HG03060 (cell line): ENCODE results near the gene C16orf96.
"Not testable (repeated sequence)": the region's sequence is repeated elsewhere in the genome, so short reads cannot be mapped to it uniquely, and the experiment has no call there.

Source experiments
- ATAC-seq: cut with Tn5 transposase; IDR thresholded peaks from one replicate; pipeline ENCODE4 v1.9.1; 2021; ENCODE audit warnings: low read depth, moderate number of reproducible peaks; ENCODE audit not compliant: unreplicated experiment

C16orf96 gene

GRCh38 chr16:4557973-4558372 is 1.8 kb downstream of the C16orf96 start:
- no peak for ATAC-seq

GRCh38 chr16:4561596-4561995 is 5.5 kb downstream of the C16orf96 start:
- no peak for ATAC-seq

- ATAC-seq, result no peak
Observed at GRCh38 chr16:4564661-4565267, 8.6 kb downstream of the C16orf96 start.

GRCh38 chr16:4566144-4566543 is 10.0 kb downstream of the C16orf96 start:
- no peak for ATAC-seq

GRCh38 chr16:4570086-4570485 is 13.9 kb downstream of the C16orf96 start:
- ATAC-seq, result no peak

- no peak for ATAC-seq
Observed at GRCh38 chr16:4570688-4571321, 14.7 kb downstream of the C16orf96 start.

GRCh38 chr16:4572715-4573114 is 16.6 kb downstream of the C16orf96 start:
- ATAC-seq, result no peak

- ATAC-seq, result not testable (repeated sequence)
Observed at GRCh38 chr16:4573926-4574325, 17.8 kb downstream of the C16orf96 start.

GRCh38 chr16:4574919-4575705 is 19.0 kb downstream of the C16orf96 start:
- no peak for ATAC-seq

- ATAC-seq, result no peak
Observed at GRCh38 chr16:4576008-4576407, 19.9 kb downstream of the C16orf96 start.

GRCh38 chr16:4578961-4579530 is 22.9 kb downstream of the C16orf96 start:
- ATAC-seq, result no peak

- ATAC-seq, result no peak
Observed at GRCh38 chr16:4580250-4580649, 24.1 kb downstream of the C16orf96 start.

GRCh38 chr16:4583906-4584305 is 27.8 kb downstream of the C16orf96 start:
- ATAC-seq, result no peak

- no peak for ATAC-seq
Observed at GRCh38 chr16:4586291-4586690, 30.2 kb downstream of the C16orf96 start.

GRCh38 chr16:4588386-4588785 is 32.2 kb downstream of the C16orf96 start:
- no peak for ATAC-seq

- no peak for ATAC-seq
Observed at GRCh38 chr16:4588961-4589360, 32.8 kb downstream of the C16orf96 start.

GRCh38 chr16:4591191-4591590 is 35.1 kb downstream of the C16orf96 start:
- no peak for ATAC-seq

GRCh38 chr16:4591706-4592470 is 35.7 kb downstream of the C16orf96 start:
- ATAC-seq, result no peak

GRCh38 chr16:4593086-4593485 is 36.9 kb downstream of the C16orf96 start:
- ATAC-seq, result no peak
